Osteocyte (in vitro differentiated cells): ENCODE measurements around the gene GRB10. TPM values are rescaled to one million over a fixed set of nuclear protein-coding genes. Genes with fewer than 3 reads are reported as not detected.
A peak's percentile ranks its signal among the peaks of the same experiment; 100 is the strongest.

Experiments
- DNase-seq: peaks from one replicate; pipeline ENCODE4 v3.0.0; 2021; ENCODE audit warnings: mixed read lengths; ENCODE audit not compliant: unreplicated experiment; ENCODE audit errors: extremely low spot score
- H3K27ac Mint-ChIP-seq: one replicate; pipeline ENCODE4 v1.8.0; 2021; ENCODE audit warnings: mild to moderate bottlenecking, mixed read lengths; ENCODE audit not compliant: unreplicated experiment
- H3K27me3 Mint-ChIP-seq: one replicate; pipeline ENCODE4 v1.8.0; 2021; ENCODE audit warnings: mixed read lengths; ENCODE audit not compliant: unreplicated experiment
- H3K36me3 Mint-ChIP-seq: one replicate; pipeline ENCODE4 v1.8.0; 2021; ENCODE audit warnings: mixed read lengths; ENCODE audit not compliant: unreplicated experiment
- H3K4me1 Mint-ChIP-seq: one replicate; pipeline ENCODE4 v1.8.0; 2021; ENCODE audit warnings: mixed read lengths; ENCODE audit not compliant: unreplicated experiment
- H3K4me3 Mint-ChIP-seq: one replicate; pipeline ENCODE4 v1.8.0; 2021; ENCODE audit warnings: mild to moderate bottlenecking, moderate library complexity, mixed read lengths; ENCODE audit not compliant: unreplicated experiment
- H3K9me3 Mint-ChIP-seq: one replicate; pipeline ENCODE4 v1.8.0; 2021; ENCODE audit warnings: mixed read lengths; ENCODE audit not compliant: unreplicated experiment
- total RNA-seq: library from RNA; stranded (reverse); gene quantifications from 2 replicates; pipeline ENCODE4 v1.2.1, GENCODE V29; 2021
- TF ChIP-seq, protein P1 (sequence below): fragments of 200-600 bp; sonication (generic); IDR thresholded peaks from 2 replicates; pipeline ENCODE4 v1.5.0; 2021; ENCODE audit warnings: antibody characterized with exemption, mild to moderate bottlenecking, moderate library complexity

Gene GRB10
- total RNA-seq, 1 donor from 2014 or later = 51.3 TPM

GRCh38 chr7:50632561-50633413 is 149.9 kb downstream of the GRB10 start:
- TF ChIP-seq, protein P1, sequence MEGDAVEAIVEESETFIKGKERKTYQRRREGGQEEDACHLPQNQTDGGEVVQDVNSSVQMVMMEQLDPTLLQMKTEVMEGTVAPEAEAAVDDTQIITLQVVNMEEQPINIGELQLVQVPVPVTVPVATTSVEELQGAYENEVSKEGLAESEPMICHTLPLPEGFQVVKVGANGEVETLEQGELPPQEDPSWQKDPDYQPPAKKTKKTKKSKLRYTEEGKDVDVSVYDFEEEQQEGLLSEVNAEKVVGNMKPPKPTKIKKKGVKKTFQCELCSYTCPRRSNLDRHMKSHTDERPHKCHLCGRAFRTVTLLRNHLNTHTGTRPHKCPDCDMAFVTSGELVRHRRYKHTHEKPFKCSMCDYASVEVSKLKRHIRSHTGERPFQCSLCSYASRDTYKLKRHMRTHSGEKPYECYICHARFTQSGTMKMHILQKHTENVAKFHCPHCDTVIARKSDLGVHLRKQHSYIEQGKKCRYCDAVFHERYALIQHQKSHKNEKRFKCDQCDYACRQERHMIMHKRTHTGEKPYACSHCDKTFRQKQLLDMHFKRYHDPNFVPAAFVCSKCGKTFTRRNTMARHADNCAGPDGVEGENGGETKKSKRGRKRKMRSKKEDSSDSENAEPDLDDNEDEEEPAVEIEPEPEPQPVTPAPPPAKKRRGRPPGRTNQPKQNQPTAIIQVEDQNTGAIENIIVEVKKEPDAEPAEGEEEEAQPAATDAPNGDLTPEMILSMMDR = peak; percentile 63
- peaks cover 14% of the 10 kb centered on the region for H3K36me3 Mint-ChIP-seq
- no peaks in the 10 kb centered on the region for H3K27me3 Mint-ChIP-seq
- H3K4me3 Mint-ChIP-seq = no peak overlapping the region
- no peak overlapping the region for H3K27ac Mint-ChIP-seq
- no peak for DNase-seq
- peaks cover 23% of the 10 kb centered on the region for H3K9me3 Mint-ChIP-seq
- peaks cover 26% of the 10 kb centered on the region for H3K4me1 Mint-ChIP-seq

DNA sequence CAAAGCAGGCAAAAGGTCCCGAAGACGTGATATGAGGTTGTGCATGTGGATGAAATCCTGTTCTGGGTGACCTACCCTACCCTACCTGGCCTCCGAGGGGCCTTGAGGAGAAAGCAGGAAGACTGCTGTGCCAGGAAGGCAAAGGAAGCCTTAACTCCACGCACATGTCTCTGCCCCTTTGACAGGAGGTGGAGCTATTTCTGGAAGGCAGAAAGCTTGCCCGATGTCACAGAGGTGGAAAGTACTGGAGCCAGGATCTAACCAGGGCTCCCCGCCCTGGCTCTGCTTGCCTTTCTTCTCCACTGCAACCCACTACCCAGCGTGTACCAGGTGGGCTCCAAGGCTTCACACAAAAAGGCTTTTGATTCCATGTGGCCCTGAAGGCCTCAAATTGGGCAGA is 151.1 kb downstream of the GRB10 start:
- H3K4me1 Mint-ChIP-seq = peaks cover 20% of the 10 kb centered on the region
- no peak overlapping the region for H3K4me3 Mint-ChIP-seq
- peaks cover 14% of the 10 kb centered on the region for H3K36me3 Mint-ChIP-seq
- no peaks in the 10 kb centered on the region for H3K27me3 Mint-ChIP-seq
- H3K9me3 Mint-ChIP-seq = peaks cover 19% of the 10 kb centered on the region
- no peak for DNase-seq
- no peak overlapping the region for H3K27ac Mint-ChIP-seq
- TF ChIP-seq, protein P1 = no peak

GRCh38 chr7:50631100-50631499 is 151.6 kb downstream of the GRB10 start:
- TF ChIP-seq, protein P1 = no peak
- Mint-ChIP-seq H3K27ac (no peak overlapping the region), H3K4me3 (no peak overlapping the region), H3K9me3 (peaks cover 19% of the 10 kb centered on the region), H3K4me1 (peaks cover 20% of the 10 kb centered on the region), H3K36me3 (peaks cover 17% of the 10 kb centered on the region), H3K27me3 (no peaks in the 10 kb centered on the region)
- no peak for DNase-seq

- no peaks in the 10 kb centered on the region for H3K27me3 Mint-ChIP-seq
- H3K9me3 Mint-ChIP-seq = peaks cover 9% of the 10 kb centered on the region
- TF ChIP-seq, protein P1 = no peak
- H3K27ac Mint-ChIP-seq = peak overlapping the region; percentile 32
- H3K36me3 Mint-ChIP-seq = peaks cover 20% of the 10 kb centered on the region
- no peak for DNase-seq
- peaks cover 20% of the 10 kb centered on the region for H3K4me1 Mint-ChIP-seq
- no peak overlapping the region for H3K4me3 Mint-ChIP-seq
Measured at GRCh38 chr7:50629238-50629901, 153.3 kb downstream of the GRB10 start.

GRCh38 chr7:50628434-50629084 is 154.1 kb downstream of the GRB10 start:
- no peaks in the 10 kb centered on the region for H3K27me3 Mint-ChIP-seq
- H3K27ac Mint-ChIP-seq = peak overlapping the region; percentile 32
- H3K4me1 Mint-ChIP-seq = peaks cover 20% of the 10 kb centered on the region
- TF ChIP-seq, protein P1 = no peak
- peaks cover 18% of the 10 kb centered on the region for H3K36me3 Mint-ChIP-seq
- H3K9me3 Mint-ChIP-seq = peaks cover 4% of the 10 kb centered on the region
- no peak for DNase-seq
- H3K4me3 Mint-ChIP-seq = no peak overlapping the region
